Erythroblast (primary cell): ENCODE data around the gene HGS.

Source experiments
- DNase-seq, 2 experiments: peaks; one replicate each; lab custom pipeline; 2025; lab: John Stamatoyannopoulos, UW
- GATA1 ChIP-seq: IDR thresholded peaks from 2 replicates; pipeline ENCODE4 v1.6.1; 2011; ENCODE audit warnings: low read depth, mild to moderate bottlenecking, control low read depth, low read length, moderate library complexity
- POLR2A ChIP-seq: IDR thresholded peaks from 2 replicates; pipeline ENCODE4 v1.6.1; 2011; ENCODE audit warnings: mild to moderate bottlenecking, low read length

The HGS gene

DNA sequence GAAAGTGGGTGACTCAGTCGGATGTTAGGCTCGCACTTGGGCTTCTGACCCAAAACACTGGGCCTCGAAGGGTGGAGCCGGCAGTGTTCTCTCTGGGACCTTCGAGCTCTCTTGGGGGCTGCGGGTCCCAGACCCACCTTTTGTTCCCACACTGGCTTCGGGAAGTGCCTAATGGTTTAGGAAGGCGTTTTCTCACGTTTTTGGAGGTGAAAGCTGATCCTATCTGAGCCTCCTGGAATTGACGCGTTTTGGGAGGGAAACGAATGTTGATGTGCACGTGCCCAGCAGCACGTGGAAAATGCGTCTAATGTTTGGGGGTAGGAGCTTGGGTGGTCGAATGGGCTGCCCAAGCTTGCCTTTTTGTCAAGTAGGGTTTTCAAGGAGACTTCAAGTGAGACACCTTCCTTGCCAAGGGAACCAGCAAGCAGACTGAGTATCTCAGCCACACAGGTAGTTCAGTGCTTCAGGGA lies 666 bp downstream of the HGS start:
- peak in 1 of 2 experiments; percentile 64 for DNase-seq

DNA sequence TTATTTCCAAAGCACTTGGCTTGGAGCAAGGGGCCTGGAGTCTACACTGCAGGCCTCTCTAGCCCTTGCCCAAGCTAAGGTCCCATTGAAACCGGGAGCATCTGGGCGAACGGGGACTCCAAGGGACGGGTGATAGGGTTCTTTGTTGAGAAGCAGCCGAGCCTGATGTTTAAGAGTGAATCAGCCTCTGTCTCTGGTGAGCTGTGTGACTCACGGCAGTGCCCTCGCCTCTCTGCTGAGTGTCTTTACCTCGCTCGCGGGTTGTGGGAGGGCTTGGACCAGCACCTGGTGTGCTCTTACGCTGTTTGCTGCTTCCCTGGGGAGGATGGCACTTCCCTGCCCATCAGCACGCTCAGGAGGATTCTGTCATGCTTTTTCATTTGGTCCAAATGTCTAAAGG lies 1.3 kb downstream of the HGS start:
- TF ChIP-seq GATA1 (no peak), POLR2A (no peak)

More for the DNA sequence above, 666 bp downstream of the HGS start:
- TF ChIP-seq POLR2A, result no peak

DNA sequence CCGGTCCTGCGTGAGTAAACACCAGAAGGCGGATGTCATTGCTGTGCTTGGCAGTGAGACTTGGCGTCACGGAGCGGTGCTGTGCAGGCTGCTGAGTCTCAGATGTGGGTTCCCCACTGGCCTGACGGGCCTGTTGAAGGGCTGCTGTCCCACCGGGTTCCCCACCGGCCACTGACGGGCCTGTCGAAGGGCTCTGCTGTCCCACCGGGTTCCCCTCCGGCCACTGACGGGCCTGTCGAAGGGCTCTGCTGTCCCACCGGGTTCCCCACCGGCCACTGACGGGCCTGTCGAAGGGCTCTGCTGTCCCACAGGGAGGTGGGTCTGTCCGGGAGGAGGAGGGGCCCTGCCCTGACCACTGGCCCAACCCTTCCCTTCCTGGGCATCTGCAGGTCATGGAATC lies 2.8 kb downstream of the HGS start:
- no peak for TF ChIP-seq GATA1
- no peak for TF ChIP-seq POLR2A
- DNase-seq, result no peak

More for the DNA sequence above, 1.3 kb downstream of the HGS start:
- peak; percentile 21 to 43 for DNase-seq

DNA sequence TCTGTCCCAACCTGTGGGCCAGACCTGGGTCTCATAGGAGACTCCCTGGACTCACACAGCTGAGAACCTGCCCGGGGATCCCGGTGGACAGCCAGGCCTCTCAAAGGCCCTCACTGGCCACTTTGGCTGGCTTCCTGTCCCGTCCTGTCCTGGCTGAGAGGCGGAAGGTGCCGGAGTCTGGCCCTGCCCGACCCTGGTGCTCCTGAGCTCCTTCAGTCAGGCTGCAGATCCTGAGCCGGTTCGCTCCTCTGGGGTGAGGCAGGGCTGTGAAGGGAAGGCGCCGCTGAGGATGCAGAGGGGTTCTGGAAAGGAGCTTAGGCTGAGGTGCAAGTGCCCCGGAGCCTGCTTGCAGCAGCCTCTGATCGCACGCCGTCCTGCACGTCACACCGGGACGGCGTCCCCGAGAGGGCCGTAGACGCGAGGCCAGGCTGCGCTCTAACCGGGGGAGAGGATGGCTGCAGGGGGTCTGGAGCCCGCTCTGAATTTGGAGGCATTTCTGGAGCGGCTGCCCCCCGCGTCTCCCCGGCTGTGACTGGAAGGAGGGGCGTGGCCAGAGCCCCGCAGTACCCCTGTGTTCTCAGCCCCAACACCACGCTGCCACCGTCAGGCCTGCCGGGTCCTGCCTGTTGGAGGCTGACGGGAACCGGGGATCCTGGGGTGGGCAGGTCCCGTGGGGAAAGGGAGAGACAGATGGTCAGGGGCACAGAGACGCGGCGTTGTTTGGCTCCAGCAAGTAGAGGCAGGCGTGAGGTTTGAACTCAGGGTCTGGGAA lies 4.1 kb downstream of the HGS start:
- no peak for DNase-seq
- TF ChIP-seq POLR2A (no peak), GATA1 (no peak)

DNA sequence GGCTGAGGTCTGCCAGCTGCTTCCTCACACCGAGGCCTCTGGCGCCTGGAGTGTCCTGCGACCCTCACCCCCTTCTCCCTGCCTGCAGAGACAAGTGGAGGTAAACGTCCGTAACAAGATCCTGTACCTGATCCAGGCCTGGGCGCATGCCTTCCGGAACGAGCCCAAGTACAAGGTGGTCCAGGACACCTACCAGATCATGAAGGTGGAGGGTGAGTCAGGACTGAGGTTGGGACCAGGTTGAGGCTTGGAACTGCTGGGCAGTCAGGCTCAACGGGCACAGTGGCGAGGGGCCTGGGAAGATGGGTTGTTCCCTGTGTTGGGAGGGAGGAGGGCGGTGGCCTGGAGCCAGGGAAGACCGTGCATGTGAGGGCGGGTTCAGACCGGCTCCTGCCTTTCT lies 4.8 kb downstream of the HGS start:
- TF ChIP-seq POLR2A (no peak), GATA1 (no peak)
- no peak for DNase-seq

DNA sequence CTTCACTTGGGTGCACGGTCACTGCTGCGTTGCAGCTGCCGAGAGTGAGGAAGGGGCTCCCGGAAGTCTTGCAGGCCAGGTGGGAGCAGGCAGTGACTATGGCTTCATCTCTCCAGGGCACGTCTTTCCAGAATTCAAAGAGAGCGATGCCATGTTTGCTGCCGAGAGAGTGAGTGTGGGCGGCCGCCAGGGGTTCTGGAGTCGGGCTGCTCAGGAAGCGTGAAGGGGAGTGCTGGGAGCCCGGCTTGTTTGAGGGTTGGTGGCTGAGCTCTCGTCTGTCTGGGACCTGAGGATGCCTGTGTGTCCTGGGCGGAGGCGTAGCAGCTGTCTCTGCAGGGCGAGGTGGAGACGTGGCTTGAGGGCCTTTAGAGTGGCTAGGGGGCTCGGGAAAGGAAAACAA lies 6.3 kb downstream of the HGS start:
- TF ChIP-seq GATA1, result no peak
- TF ChIP-seq POLR2A, result no peak

DNA sequence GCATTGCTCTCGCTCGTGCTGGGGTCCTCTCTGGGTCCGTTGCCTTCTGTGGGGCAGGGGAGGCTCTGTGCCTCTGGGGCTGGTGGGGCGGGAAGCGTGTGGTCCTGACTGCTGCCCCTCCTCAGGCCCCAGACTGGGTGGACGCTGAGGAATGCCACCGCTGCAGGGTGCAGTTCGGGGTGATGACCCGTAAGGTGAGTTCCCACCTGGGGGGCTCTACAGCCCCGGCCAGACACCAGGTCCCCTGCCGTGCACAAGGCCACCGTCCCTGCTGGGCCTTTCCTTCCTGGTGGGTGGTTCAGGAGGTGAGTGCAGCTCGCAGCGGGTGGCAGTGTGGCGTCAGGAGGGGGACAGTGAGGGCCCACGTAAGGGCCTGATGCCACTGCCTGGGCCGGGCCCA lies 6.7 kb downstream of the HGS start:
- TF ChIP-seq POLR2A (no peak), GATA1 (no peak)
- no peak for DNase-seq

More for the DNA sequence above, 6.3 kb downstream of the HGS start:
- no peak for DNase-seq

DNA sequence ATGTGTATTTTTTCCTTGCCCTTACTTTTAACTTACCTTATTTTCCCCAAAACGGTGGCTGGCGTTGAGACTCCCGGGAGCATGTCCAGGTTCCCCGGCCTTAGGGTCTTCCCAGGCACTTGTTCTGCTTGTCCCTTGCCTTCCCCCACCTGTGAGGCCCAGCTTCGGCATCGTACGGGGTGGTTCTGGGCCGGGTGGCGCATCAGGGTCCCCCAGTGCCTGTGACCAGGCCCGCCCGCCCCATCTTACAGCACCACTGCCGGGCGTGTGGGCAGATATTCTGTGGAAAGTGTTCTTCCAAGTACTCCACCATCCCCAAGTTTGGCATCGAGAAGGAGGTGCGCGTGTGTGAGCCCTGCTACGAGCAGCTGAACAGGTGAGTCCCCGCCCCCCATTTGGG lies 7.4 kb downstream of the HGS start:
- DNase-seq, result no peak
- TF ChIP-seq GATA1 (no peak), POLR2A (no peak)

DNA sequence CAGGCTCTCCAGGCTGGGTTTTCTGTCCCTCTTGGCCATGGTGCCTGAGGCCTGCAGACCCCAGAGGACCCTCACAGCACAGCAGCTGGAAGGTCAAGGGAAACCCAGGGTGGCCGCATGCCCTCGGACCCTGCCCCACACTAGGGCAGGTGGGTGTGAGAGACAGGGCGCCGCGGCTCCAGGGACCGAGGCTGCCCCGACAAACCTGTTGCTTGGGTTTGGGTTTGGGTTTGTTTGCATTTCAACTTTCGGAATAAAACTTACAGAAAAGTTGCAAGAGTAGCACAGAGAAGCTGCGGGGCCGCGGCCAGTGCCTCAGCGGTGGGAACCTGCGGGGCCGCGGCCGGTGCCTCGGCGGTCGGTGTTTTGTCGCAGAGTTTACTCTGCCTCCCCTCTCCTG lies 7.8 kb downstream of the HGS start:
- TF ChIP-seq POLR2A, result no peak
- TF ChIP-seq GATA1, result no peak
- no peak for DNase-seq

DNA sequence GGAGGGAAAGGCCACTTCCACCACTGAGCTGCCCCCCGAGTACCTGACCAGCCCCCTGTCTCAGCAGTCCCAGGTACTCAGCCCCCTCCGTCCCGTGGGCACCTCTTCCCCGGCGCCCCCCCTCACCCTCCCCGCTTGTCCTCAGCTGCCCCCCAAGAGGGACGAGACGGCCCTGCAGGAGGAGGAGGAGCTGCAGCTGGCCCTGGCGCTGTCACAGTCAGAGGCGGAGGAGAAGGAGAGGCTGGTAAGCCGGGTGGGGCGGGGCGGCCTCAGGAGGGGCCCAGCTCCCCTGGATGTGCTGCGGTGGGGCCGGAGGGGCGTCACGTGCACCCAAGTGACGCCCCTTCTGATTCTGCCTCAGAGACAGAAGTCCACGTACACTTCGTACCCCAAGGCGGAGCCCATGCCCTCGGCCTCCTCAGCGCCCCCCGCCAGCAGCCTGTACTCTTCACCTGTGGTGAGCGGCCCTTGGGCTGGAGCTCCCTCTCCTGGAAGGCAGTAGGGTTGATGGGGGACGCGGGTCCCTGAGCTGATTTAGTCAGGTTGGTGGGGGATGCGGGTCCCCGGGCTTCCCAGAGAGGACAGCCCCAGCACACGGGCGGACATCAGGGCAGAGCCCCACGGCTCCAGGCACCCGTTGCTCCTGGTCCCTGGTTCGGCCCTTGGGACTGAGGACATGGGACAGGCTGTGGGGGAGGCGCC lies 9.8 kb downstream of the HGS start:
- DNase-seq, result no peak
- TF ChIP-seq POLR2A (no peak), GATA1 (no peak)

DNA sequence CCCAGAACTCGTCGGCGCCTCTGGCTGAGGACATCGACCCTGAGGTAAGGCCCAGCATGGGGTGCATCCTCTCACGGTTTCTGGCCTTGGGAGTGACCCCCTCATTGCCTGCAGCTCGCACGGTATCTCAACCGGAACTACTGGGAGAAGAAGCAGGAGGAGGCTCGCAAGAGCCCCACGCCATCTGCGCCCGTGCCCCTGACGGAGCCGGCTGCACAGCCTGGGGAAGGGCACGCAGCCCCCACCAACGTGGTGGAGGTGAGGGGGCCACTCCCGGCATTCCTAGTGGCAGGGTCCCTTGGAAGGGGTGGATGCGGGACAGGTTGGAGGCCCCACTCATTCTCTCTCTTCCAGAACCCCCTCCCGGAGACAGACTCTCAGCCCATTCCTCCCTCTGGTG lies 11.0 kb downstream of the HGS start:
- no peak for DNase-seq
- no peak for TF ChIP-seq POLR2A
- no peak for TF ChIP-seq GATA1

DNA sequence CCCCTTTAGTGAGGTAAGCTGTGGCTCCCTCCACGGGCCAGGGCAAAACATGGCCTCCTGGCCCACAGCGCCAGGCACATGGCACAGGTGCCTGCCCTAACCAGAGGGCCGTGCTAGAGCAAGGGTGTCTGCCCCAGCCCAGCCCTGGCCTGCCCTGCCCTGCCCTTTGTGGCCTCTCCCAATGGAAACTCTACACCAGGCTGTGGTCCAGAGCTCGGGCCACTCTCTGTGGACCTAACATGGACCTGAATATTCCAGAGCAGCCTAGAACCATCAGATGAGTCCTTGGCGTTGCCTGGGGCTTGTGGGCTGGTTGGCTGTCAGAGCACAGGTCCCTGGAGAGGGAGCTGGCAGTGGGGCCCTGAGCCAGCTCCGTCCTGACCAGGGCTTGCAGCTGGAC lies 11.4 kb downstream of the HGS start:
- DNase-seq, result no peak

DNA sequence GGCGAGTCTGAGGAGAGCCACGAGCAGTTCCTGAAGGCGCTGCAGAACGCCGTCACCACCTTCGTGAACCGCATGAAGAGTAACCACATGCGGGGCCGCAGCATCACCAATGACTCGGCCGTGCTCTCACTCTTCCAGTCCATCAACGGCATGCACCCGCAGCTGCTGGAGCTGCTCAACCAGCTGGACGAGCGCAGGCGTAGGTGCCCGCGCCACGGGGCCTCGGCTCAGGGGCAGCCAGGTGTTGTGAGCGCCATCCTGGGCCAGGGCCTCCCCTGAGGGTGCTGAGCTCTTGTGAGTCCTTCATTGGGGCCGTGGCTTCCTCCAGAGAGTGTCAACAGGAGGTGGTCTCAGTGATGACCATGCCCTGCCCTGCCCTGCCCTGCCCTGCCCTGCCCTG lies 12.0 kb downstream of the HGS start:
- TF ChIP-seq GATA1, result no peak
- no peak for TF ChIP-seq POLR2A
- DNase-seq, result no peak

More for the DNA sequence above, 11.4 kb downstream of the HGS start:
- TF ChIP-seq GATA1 (no peak), POLR2A (no peak)

DNA sequence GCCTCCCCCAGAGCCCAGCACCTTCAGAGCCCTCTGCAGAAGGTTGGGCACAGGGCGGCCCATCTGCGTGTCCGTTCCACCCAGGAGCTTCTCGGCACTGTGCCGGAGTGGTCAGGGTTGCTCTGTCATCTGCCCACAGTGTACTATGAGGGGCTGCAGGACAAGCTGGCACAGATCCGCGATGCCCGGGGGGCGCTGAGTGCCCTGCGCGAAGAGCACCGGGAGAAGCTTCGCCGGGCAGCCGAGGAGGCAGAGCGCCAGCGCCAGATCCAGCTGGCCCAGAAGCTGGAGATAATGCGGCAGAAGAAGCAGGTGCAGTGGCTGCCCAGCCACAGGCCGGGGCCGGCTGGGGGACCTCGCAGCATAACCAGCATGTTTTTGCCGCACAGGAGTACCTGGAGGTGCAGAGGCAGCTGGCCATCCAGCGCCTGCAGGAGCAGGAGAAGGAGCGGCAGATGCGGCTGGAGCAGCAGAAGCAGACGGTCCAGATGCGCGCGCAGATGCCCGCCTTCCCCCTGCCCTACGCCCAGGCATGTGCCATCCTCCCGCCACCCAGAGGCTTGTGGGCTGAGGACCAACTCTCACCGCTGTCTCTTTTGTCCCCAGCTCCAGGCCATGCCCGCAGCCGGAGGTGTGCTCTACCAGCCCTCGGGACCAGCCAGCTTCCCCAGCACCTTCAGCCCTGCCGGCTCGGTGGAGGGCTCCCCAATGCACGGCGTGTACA lies 12.6 kb downstream of the HGS start:
- no peak for DNase-seq
- no peak for TF ChIP-seq GATA1
- TF ChIP-seq POLR2A, result no peak
